ENCODE results near the gene DNAJC12. TPM values are rescaled to one million over a fixed set of nuclear protein-coding genes. Genes with fewer than 3 reads are reported as not detected.

DNAJC12 gene
- total and polyA plus RNA-seq, 5 donors from 2014 or later, result 0.43 to 0.61 TPM; not detected in 3

Other genes with a start within 250 kb of the DNAJC12 start
- gene CTNNA3, start 142.0 kb downstream of the DNAJC12 start, total RNA-seq, result not detected
- not detected for gene CTNNA3, start 142.0 kb downstream of the DNAJC12 start, polyA plus RNA-seq
- gene SIRT1, start 46.5 kb upstream of the DNAJC12 start, total RNA-seq, result 59.2 TPM
- 10 to 100 TPM; 13.5 to 22.0 (median 18.5) TPM for gene SIRT1, start 46.5 kb upstream of the DNAJC12 start, polyA plus RNA-seq
- 69.2 TPM for gene HERC4, start 237.1 kb upstream of the DNAJC12 start, total RNA-seq
- 10 to 100 TPM; 21.6 to 33.4 (median 24.3) TPM for gene HERC4, start 237.1 kb upstream of the DNAJC12 start, polyA plus RNA-seq